Measurements from ENCODE around the gene KRT4.

- TF ChIP-seq CTCF (IDR thresholded peaks at IDR 0.05) (no peak), POLR2A (IDR thresholded peaks at IDR 0.05) (no peak), POLR2AphosphoS5 (IDR thresholded peaks at IDR 0.05) (no peak)
These were observed 19.3 kb upstream of the KRT4 start for GRCh38 chr12:52832985-52833905.
